Measurements from ENCODE around the gene ACACA. TPM values are rescaled to one million over a fixed set of nuclear protein-coding genes. Genes with fewer than 3 reads are reported as not detected.

The ACACA gene
- total RNA-seq, 1 donor from 2014 or later: 145 TPM

DNA sequence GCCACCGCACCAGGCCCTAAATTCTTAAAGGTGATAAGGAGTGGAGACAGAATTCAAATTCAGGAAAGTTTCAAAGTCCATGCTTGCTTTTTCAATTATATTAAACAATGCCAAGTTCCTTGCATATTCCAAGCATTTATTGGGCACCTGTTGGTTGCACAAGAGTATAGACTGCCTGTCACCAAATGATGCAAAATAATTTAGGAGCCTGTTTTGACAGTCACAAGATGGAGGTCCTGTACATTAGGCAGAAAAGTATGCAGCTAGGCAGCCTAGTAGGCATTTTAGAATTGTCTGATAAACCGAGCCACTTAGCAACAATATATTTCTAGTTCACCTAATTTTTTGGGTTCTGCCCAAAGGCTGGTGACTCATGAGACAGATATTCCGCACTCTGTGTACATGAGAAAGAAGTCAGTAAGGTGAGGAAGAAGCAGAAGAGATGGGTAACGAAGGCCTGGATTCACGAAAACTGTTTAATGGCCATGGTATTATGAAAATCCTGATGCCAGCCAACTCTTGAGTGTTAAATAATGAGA, 7.3 kb downstream of the ACACA start:
- no peaks in the 10 kb centered on the region for H3K36me3 Mint-ChIP-seq (ENCODE audit: unreplicated experiment)

DNA sequence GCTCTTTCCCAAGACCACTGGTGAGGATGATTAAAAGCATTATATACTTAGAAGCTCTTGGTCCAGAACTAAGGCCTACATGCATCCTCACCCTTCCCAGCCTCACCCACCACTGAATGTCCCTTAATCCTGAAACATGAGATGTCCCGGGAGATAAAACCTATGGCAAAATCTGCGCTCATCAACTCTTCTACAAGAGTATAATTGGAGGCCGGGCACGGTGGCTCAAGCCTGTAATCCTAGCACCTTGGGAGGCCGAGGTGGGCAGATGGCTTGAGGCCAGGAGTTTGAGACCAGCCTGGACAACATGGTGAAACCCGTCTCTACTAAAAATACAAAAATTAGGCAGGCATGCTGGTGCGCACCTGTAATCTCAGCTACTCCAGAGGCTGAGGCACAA, 13.3 kb downstream of the ACACA start:
- no peak for DNase-seq
- H3K27ac Mint-ChIP-seq (ENCODE audit: unreplicated experiment): no peak overlapping the region
- H3K4me1 Mint-ChIP-seq (ENCODE audit: low read depth, unreplicated experiment): no peaks in the 10 kb centered on the region
- no peaks in the 10 kb centered on the region for H3K9me3 Mint-ChIP-seq (ENCODE audit: unreplicated experiment)
- H3K4me3 Mint-ChIP-seq (ENCODE audit: unreplicated experiment): no peak overlapping the region
- TF ChIP-seq, protein P1, sequence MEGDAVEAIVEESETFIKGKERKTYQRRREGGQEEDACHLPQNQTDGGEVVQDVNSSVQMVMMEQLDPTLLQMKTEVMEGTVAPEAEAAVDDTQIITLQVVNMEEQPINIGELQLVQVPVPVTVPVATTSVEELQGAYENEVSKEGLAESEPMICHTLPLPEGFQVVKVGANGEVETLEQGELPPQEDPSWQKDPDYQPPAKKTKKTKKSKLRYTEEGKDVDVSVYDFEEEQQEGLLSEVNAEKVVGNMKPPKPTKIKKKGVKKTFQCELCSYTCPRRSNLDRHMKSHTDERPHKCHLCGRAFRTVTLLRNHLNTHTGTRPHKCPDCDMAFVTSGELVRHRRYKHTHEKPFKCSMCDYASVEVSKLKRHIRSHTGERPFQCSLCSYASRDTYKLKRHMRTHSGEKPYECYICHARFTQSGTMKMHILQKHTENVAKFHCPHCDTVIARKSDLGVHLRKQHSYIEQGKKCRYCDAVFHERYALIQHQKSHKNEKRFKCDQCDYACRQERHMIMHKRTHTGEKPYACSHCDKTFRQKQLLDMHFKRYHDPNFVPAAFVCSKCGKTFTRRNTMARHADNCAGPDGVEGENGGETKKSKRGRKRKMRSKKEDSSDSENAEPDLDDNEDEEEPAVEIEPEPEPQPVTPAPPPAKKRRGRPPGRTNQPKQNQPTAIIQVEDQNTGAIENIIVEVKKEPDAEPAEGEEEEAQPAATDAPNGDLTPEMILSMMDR (IDR thresholded peaks at IDR 0.05; ENCODE audit: partially characterized antibody, unreplicated experiment): no peak
- H3K36me3 Mint-ChIP-seq (ENCODE audit: unreplicated experiment): no peaks in the 10 kb centered on the region
- no peaks in the 10 kb centered on the region for H3K27me3 Mint-ChIP-seq (ENCODE audit: unreplicated experiment)

More for the DNA sequence above, 7.3 kb downstream of the ACACA start:
- H3K27ac Mint-ChIP-seq (ENCODE audit: unreplicated experiment): no peak overlapping the region
- H3K4me3 Mint-ChIP-seq (ENCODE audit: unreplicated experiment): no peak overlapping the region
- DNase-seq: no peak
- no peaks in the 10 kb centered on the region for H3K27me3 Mint-ChIP-seq (ENCODE audit: unreplicated experiment)
- no peaks in the 10 kb centered on the region for H3K4me1 Mint-ChIP-seq (ENCODE audit: low read depth, unreplicated experiment)
- TF ChIP-seq, protein P1 (IDR thresholded peaks at IDR 0.05; ENCODE audit: partially characterized antibody, unreplicated experiment): no peak
- H3K9me3 Mint-ChIP-seq (ENCODE audit: unreplicated experiment): no peaks in the 10 kb centered on the region

DNA sequence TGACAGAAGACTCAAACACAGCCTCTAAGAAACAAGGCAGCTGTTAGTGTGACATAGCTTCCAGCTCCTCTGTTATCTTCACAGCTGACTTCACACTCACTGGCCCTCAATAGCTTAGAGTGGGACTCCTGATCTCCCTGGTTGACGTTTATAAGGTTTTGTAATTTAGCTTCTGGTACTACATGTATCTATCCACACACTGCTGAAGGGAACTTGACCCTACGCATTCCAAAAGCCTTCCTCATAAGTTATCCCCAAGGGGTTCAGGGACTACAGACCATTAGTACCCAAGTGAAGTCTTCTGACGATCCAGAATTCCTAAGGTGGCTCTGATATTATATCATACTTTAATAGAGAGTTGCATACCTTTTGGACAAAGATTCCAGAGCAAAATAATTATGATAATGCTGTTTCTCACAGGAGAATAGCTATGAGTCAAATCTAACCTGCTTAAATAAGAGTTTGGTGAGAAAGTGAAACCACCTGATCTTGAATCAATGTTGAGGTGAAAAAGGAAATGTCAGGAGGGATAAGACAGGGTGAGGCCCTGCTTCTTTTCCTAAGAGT, 14.5 kb downstream of the ACACA start:
- no peaks in the 10 kb centered on the region for H3K4me1 Mint-ChIP-seq (ENCODE audit: low read depth, unreplicated experiment)
- H3K27me3 Mint-ChIP-seq (ENCODE audit: unreplicated experiment): no peaks in the 10 kb centered on the region
- TF ChIP-seq, protein P1 (IDR thresholded peaks at IDR 0.05; ENCODE audit: partially characterized antibody, unreplicated experiment): no peak
- H3K36me3 Mint-ChIP-seq (ENCODE audit: unreplicated experiment): no peaks in the 10 kb centered on the region
- no peak overlapping the region for H3K27ac Mint-ChIP-seq (ENCODE audit: unreplicated experiment)
- H3K9me3 Mint-ChIP-seq (ENCODE audit: unreplicated experiment): no peaks in the 10 kb centered on the region
- no peak overlapping the region for H3K4me3 Mint-ChIP-seq (ENCODE audit: unreplicated experiment)
- no peak for DNase-seq

DNA sequence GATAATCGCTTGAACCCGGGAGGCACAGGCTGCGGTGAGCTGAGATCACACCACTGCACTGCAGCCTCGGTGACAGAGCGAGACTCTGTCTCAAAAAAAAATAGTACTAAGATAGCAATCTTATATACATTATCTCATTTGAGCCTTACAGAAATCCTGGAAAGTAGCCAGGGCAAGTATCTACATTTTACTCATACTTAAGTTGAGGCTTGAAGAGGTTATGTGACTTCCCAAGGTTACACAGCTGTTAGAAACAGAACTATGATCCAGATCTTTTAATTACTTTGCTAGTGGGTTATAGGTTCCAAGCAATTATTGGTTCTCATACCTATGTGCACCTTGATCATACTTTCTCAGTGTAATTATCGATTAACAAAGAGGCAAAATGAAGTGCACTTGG, 15.5 kb downstream of the ACACA start:
- Mint-ChIP-seq H3K36me3 (ENCODE audit: unreplicated experiment) (no peaks in the 10 kb centered on the region), H3K4me3 (ENCODE audit: unreplicated experiment) (no peak overlapping the region), H3K27me3 (ENCODE audit: unreplicated experiment) (no peaks in the 10 kb centered on the region), H3K27ac (ENCODE audit: unreplicated experiment) (no peak overlapping the region), H3K9me3 (ENCODE audit: unreplicated experiment) (no peaks in the 10 kb centered on the region), H3K4me1 (ENCODE audit: low read depth, unreplicated experiment) (no peaks in the 10 kb centered on the region)
- no peak for DNase-seq
- TF ChIP-seq, protein P1 (IDR thresholded peaks at IDR 0.05; ENCODE audit: partially characterized antibody, unreplicated experiment): no peak

DNA sequence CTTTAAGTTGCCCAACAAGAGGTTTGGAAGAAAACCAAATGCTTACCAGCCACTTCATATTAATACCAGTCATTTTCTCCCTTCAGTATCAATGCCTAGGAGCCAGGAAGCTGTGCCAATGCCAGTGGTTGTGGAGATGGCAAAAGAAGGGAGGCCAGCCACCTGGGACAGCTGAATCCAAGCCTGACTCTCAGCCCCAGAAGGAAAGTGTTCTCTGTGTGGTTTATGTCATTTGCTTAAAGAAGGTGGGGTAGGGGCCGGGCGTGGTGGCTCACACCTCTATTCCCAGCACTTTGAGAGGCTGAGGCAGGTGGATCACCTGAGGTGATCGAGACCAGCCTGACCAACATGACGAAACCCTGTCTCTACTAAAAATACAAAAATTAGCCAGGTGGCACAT, 17.5 kb downstream of the ACACA start:
- H3K4me1 Mint-ChIP-seq (ENCODE audit: low read depth, unreplicated experiment): no peaks in the 10 kb centered on the region
- H3K27ac Mint-ChIP-seq (ENCODE audit: unreplicated experiment): no peak overlapping the region
- no peaks in the 10 kb centered on the region for H3K27me3 Mint-ChIP-seq (ENCODE audit: unreplicated experiment)
- H3K9me3 Mint-ChIP-seq (ENCODE audit: unreplicated experiment): no peaks in the 10 kb centered on the region
- no peak for DNase-seq
- TF ChIP-seq, protein P1 (IDR thresholded peaks at IDR 0.05; ENCODE audit: partially characterized antibody, unreplicated experiment): no peak
- H3K4me3 Mint-ChIP-seq (ENCODE audit: unreplicated experiment): no peak overlapping the region
- no peaks in the 10 kb centered on the region for H3K36me3 Mint-ChIP-seq (ENCODE audit: unreplicated experiment)
